A549 treated with ZK216348 at 1 μM for 4 hours (cell line): Measurements from ENCODE around the gene SLC40A1. TPM values are rescaled to one million over a fixed set of nuclear protein-coding genes. Genes with fewer than 3 reads are reported as not detected.

Experiments used
- total RNA-seq: library from RNA; stranded (reverse); fragments of 200-300 nt; extraction: Qiagen RNA extraction; gene quantifications from 5 replicates; pipeline ENCODE4 v1.2.3, GENCODE V29; 2022; ENCODE audit warnings: low read depth

The SLC40A1 gene, protein sequence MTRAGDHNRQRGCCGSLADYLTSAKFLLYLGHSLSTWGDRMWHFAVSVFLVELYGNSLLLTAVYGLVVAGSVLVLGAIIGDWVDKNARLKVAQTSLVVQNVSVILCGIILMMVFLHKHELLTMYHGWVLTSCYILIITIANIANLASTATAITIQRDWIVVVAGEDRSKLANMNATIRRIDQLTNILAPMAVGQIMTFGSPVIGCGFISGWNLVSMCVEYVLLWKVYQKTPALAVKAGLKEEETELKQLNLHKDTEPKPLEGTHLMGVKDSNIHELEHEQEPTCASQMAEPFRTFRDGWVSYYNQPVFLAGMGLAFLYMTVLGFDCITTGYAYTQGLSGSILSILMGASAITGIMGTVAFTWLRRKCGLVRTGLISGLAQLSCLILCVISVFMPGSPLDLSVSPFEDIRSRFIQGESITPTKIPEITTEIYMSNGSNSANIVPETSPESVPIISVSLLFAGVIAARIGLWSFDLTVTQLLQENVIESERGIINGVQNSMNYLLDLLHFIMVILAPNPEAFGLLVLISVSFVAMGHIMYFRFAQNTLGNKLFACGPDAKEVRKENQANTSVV
- total RNA-seq = 1.9 to 2.9 TPM (median 2.7 TPM) in 5 replicates

GRCh38 chr2:189580658-189581353 lies at the start of gene SLC40A1:
Gene SLC40A1, minus strand, starts transcription at chr2:189580786. Its CDS starts 326 bp downstream, at chr2:189580460.

Other genes starting within 250 kb of the SLC40A1 start
- 33.5 to 52.1 TPM (median 38.7 TPM) in 5 replicates for gene WDR75, start 139.3 kb downstream of the SLC40A1 start, total RNA-seq
- gene ASNSD1, start 80.7 kb upstream of the SLC40A1 start, total RNA-seq = 29.1 to 40.7 TPM (median 34.7 TPM) in 5 replicates
- gene ANKAR, start 93.9 kb upstream of the SLC40A1 start, total RNA-seq = 0.44 to 1.4 TPM (median 1.0 TPM) in 5 replicates
- gene OSGEPL1, start 182.0 kb upstream of the SLC40A1 start, total RNA-seq = 2.9 to 5.1 TPM (median 4.4 TPM) in 5 replicates
- 34.8 to 47.9 TPM (median 44.7 TPM) in 5 replicates for gene ORMDL1, start 203.6 kb upstream of the SLC40A1 start, total RNA-seq
- gene PMS1, start 203.7 kb upstream of the SLC40A1 start, total RNA-seq = 5.7 to 8.6 TPM (median 8.0 TPM) in 5 replicates